Mucosa of gallbladder (tissue), 1 donor: ENCODE measurements around the gene SBF2. TPM values are rescaled to one million over a fixed set of nuclear protein-coding genes. Genes with fewer than 3 reads are reported as not detected.
A peak's percentile ranks its signal among the peaks of the same experiment; 100 is the strongest.

Experiments
- DNase-seq: peaks from one replicate; pipeline ENCODE4 v3.0.0-alpha.2; 2020; ENCODE audit warnings: low spot score
- total RNA-seq: library from RNA; stranded (reverse); gene quantifications from one replicate; pipeline ENCODE4 v1.2.1, GENCODE V29; 2021
- donor health status: DM: no; HTN: no; CAD: no.

SBF2 gene
- total RNA-seq, 1 donor from 2014 or later, result 53.1 TPM

- no peak for DNase-seq
Measured at GRCh38 chr11:9817191-9817590, 476.8 kb downstream of the SBF2 start.

- no peak for DNase-seq
Measured at GRCh38 chr11:9815486-9816136, 478.4 kb downstream of the SBF2 start.

GRCh38 chr11:9814108-9814507, 479.9 kb downstream of the SBF2 start:
- DNase-seq, result no peak

GRCh38 chr11:9808943-9809342, 485.1 kb downstream of the SBF2 start:
- no peak for DNase-seq

- DNase-seq, result no peak
Measured at GRCh38 chr11:9806946-9807687, 486.9 kb downstream of the SBF2 start.

GRCh38 chr11:9804419-9804902, 489.6 kb downstream of the SBF2 start:
- no peak for DNase-seq

GRCh38 chr11:9803685-9804418, 490.2 kb downstream of the SBF2 start:
- no peak for DNase-seq

GRCh38 chr11:9802291-9802861, 491.6 kb downstream of the SBF2 start:
- no peak for DNase-seq

GRCh38 chr11:9799886-9800285, 494.1 kb downstream of the SBF2 start:
- no peak for DNase-seq

GRCh38 chr11:9797300-9797699, 496.7 kb downstream of the SBF2 start:
- no peak for DNase-seq

GRCh38 chr11:9796854-9797253, 497.2 kb downstream of the SBF2 start:
- DNase-seq, result no peak

- no peak for DNase-seq
Measured at GRCh38 chr11:9796266-9796665, 497.8 kb downstream of the SBF2 start.

GRCh38 chr11:9790703-9791102, 503.3 kb downstream of the SBF2 start:
- no peak for DNase-seq

GRCh38 chr11:9789910-9790309, 504.1 kb downstream of the SBF2 start:
- no peak for DNase-seq

- peak; percentile 26 for DNase-seq
Measured at GRCh38 chr11:9787981-9788521, 506.0 kb downstream of the SBF2 start.

- no peak for DNase-seq
Measured at GRCh38 chr11:9787260-9787659, 506.8 kb downstream of the SBF2 start.

GRCh38 chr11:9784602-9785315, 509.3 kb downstream of the SBF2 start:
- no peak for DNase-seq

GRCh38 chr11:9783986-9784385, 510.0 kb downstream of the SBF2 start:
- no peak for DNase-seq

GRCh38 chr11:9780929-9781328, 513.1 kb downstream of the SBF2 start:
- no peak for DNase-seq

GRCh38 chr11:9777525-9777924, 516.5 kb downstream of the SBF2 start:
- DNase-seq, result no peak

- no peak for DNase-seq
Measured at GRCh38 chr11:9777066-9777465, 517.0 kb downstream of the SBF2 start.
